Lower lobe of right lung (tissue), 2 donors: ENCODE data around the gene FCHO2. TPM values are rescaled to one million over a fixed set of nuclear protein-coding genes. Genes with fewer than 3 reads are reported as not detected.

Experiments used
- ATAC-seq, 2 donors: fragments of 200-7000 bp; cut with Tn5 transposase; one replicate each; pipeline ENCODE4 v1.9.1; 2020 to 2022; ENCODE audit warnings: mild to moderate bottlenecking in 2 of 2, moderate library complexity in 2 of 2
- DNase-seq: peaks from one replicate; pipeline ENCODE4 v3.0.0-alpha.2; 2020
- H3K27ac ChIP-seq: fragments of 200-600 bp; one replicate; pipeline ENCODE4 v1.8.0; 2022
- H3K27me3 ChIP-seq: fragments of 200-600 bp; one replicate; pipeline ENCODE4 v1.8.0; 2022; ENCODE audit warnings: low read depth
- H3K36me3 ChIP-seq: fragments of 200-600 bp; one replicate; pipeline ENCODE4 v1.8.0; 2022; ENCODE audit warnings: mild to moderate bottlenecking
- H3K4me1 ChIP-seq: fragments of 200-600 bp; one replicate; pipeline ENCODE4 v1.8.0; 2022
- H3K4me3 ChIP-seq: fragments of 200-600 bp; one replicate; pipeline ENCODE4 v1.8.0; 2022; ENCODE audit warnings: mild to moderate bottlenecking
- H3K9me3 ChIP-seq: fragments of 200-600 bp; one replicate; pipeline ENCODE4 v1.8.0; 2022
- intact Hi-C: fragments of 100-400 bp; cut with DNase I; formaldehyde crosslinking; loops from one replicate; pipeline ENCODE4 v1.11.0; 2022
- total RNA-seq: library from RNA; stranded (reverse); fragmentation: NEBNext Ultra II Directional; extraction: Animal tissue kit (Norgen Biotek cat#: 25700); gene quantifications from one replicate; pipeline ENCODE4 v1.2.1, GENCODE V29; 2021
- TF ChIP-seq, protein P1 (sequence below): fragments of 200-600 bp; IDR thresholded peaks from one replicate; pipeline ENCODE4 v1.8.0; 2022; ENCODE audit warnings: antibody characterized with exemption, mild to moderate bottlenecking
- donor health status: DM: no; HTN: yes; CAD: no; lungs with severe emphysema.

FCHO2 gene
- total RNA-seq, 1 donor from 2014 or later = 89.9 TPM

DNA sequence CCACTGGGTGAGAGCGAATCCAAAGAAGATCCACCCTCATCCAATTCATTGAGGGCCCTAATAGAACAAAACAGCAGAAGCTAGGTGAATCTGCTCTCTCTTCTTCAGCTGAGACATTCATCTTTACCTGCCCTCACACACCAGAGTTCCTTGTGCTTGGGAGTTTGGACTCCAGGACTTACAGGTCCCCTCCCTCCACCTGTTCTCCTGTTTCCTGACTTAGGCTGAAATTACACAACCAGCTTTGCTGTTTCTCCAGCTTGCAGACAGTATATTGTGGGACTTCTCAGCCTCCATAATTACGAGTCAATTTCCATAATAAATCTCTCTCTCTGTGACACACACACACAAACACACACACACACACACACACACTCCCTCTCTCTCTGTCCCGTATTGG, 183.6 kb downstream of the FCHO2 start:
- Histone ChIP-seq H3K9me3 (no peaks in the 10 kb centered on the region), H3K4me3 (no peak overlapping the region), H3K27ac (no peak overlapping the region), H3K27me3 (peaks cover 19% of the 10 kb centered on the region), H3K36me3 (no peaks in the 10 kb centered on the region), H3K4me1 (no peaks in the 10 kb centered on the region)
- TF ChIP-seq, protein P1, sequence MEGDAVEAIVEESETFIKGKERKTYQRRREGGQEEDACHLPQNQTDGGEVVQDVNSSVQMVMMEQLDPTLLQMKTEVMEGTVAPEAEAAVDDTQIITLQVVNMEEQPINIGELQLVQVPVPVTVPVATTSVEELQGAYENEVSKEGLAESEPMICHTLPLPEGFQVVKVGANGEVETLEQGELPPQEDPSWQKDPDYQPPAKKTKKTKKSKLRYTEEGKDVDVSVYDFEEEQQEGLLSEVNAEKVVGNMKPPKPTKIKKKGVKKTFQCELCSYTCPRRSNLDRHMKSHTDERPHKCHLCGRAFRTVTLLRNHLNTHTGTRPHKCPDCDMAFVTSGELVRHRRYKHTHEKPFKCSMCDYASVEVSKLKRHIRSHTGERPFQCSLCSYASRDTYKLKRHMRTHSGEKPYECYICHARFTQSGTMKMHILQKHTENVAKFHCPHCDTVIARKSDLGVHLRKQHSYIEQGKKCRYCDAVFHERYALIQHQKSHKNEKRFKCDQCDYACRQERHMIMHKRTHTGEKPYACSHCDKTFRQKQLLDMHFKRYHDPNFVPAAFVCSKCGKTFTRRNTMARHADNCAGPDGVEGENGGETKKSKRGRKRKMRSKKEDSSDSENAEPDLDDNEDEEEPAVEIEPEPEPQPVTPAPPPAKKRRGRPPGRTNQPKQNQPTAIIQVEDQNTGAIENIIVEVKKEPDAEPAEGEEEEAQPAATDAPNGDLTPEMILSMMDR = no peak
- DNase-seq (no peak), ATAC-seq (no peak)
- intact Hi-C loops = no loop called here

Other genes starting within 250 kb of the FCHO2 start
- gene TNPO1, start 139.4 kb upstream of the FCHO2 start, total RNA-seq = 100 TPM
- not detected for gene TMEM171, start 164.5 kb downstream of the FCHO2 start, total RNA-seq
- gene TMEM174, start 217.2 kb downstream of the FCHO2 start, total RNA-seq = not detected